HFFc6 (cell line): Measurements from ENCODE around the gene TSPOAP1. TPM values are rescaled to one million over a fixed set of nuclear protein-coding genes. Genes with fewer than 3 reads are reported as not detected.
A peak's percentile ranks its signal among the peaks of the same experiment; 100 is the strongest.

Source experiments
- DNase-seq: peaks from one replicate; pipeline ENCODE4 v3.0.0-alpha.2; 2018
- H3K27ac Mint-ChIP-seq: 2 replicates; pipeline ENCODE4 v1.8.0; 2020; ENCODE audit warnings: mild to moderate bottlenecking, mixed read lengths
- H3K27me3 Mint-ChIP-seq: 2 replicates; pipeline ENCODE4 v1.8.0; 2021; ENCODE audit warnings: mild to moderate bottlenecking, moderate library complexity, mixed read lengths; ENCODE audit not compliant: insufficient read depth
- H3K36me3 Mint-ChIP-seq: 2 replicates; pipeline ENCODE4 v1.8.0; 2021; ENCODE audit warnings: low read depth, mixed read lengths
- H3K4me1 Mint-ChIP-seq: 2 replicates; pipeline ENCODE4 v1.8.0; 2020; ENCODE audit warnings: low read depth, mixed read lengths
- H3K4me3 Mint-ChIP-seq: 2 replicates; pipeline ENCODE4 v1.8.0; 2020; ENCODE audit warnings: mild to moderate bottlenecking, moderate library complexity, mixed read lengths
- H3K9me3 Mint-ChIP-seq: 2 replicates; pipeline ENCODE4 v1.8.0; 2020; ENCODE audit warnings: mild to moderate bottlenecking, mixed read lengths
- CTCF ChIP-seq: fragments of 200-600 bp; sonication (generic); IDR thresholded peaks from 2 replicates; pipeline ENCODE4 v1.5.0; 2021; ENCODE audit warnings: antibody characterized with exemption, mild to moderate bottlenecking
- total RNA-seq, 6 experiments: library from RNA; stranded (reverse); fragmentation: NEBNext Ultra II Directional; extraction: Animal tissue kit (Norgen Biotek cat#: 25700); gene quantifications; 2 replicates in 1 of 6; 3 replicates in 5 of 6; pipeline ENCODE4 v1.2.3, GENCODE V29; 2021

TSPOAP1 gene
- total RNA-seq, 6 experiments from 2014 or later: 0.50 to 1.8 (median 1.3) TPM

DNA sequence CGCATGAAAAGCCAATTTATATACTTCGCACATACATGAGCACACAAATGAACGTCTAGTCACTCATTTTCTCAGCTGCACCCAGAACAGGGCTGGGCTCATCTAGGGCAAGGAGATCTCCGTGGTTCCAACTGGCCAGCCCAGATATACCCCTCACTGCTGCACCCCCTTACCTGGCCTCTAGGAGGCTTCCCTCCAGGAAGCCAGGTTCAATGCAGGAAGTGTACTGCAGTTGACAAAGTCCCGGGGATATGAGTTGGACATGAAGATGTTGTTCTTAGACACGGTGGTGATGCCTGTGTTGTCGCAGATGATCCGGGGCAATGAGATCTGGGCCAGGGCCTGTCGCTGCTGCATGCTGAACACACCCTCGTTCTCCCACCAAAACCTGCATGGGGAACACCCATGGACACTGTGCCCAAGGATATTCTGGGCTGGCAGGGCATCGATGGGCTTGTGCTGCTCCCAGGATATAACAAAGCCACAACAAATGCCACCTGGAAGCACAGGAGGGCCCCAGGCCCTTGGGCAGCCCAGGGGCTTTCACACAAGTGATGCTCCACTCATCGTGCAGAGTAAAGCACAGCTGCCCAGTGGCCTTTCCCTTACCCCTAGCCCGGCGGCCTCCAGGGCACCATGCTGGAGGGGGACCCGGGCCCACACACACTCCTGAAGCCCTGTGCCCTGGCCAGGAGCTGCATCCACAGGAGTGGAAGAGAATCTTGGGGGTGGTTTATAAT lies 57.9 kb downstream of the TSPOAP1 start:
- H3K4me1 Mint-ChIP-seq: no peaks in the 10 kb centered on the region
- H3K4me3 Mint-ChIP-seq: no peak overlapping the region
- peak; percentile 33 for TF ChIP-seq CTCF
- no peak for DNase-seq
- H3K9me3 Mint-ChIP-seq: no peaks in the 10 kb centered on the region
- peaks cover 29% of the 10 kb centered on the region for H3K27me3 Mint-ChIP-seq
- H3K27ac Mint-ChIP-seq: no peak overlapping the region
- H3K36me3 Mint-ChIP-seq: no peaks in the 10 kb centered on the region

DNA sequence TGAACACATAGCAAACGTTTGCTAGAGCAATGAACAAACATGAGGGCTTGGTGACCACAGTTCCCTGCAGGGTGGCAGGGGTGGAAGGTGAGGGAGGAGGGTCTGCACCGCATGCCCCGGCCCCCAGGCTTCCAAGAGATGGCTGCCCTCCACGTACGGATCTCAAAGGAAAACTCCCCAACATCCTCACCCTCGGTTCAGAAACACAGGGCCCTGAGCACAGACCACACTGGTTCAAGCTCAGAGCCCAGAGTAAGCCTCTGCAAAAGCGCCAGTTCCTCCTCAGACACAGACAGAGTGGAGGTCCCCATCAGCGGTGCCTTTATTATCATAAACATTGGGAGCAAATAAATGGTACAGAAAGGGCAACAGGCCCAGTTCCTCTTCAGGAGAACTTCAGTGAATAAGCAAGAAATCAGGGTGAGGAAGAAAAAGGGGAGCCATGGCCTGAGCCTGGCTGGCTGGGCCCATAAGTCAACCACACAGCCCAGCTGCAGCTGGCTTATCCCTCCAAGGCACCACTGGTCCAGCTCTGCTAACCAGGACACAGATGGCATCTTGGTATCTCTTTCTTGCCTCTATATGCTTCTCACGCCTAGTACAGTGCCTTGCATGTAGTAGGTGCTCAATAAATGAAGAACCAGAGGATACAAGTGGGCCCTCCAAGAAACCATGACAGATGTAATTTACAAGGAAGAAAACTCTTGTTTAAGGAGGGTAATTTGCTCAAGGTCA lies 58.9 kb downstream of the TSPOAP1 start:
- no peak for TF ChIP-seq CTCF
- H3K36me3 Mint-ChIP-seq: no peaks in the 10 kb centered on the region
- no peak for DNase-seq
- H3K27ac Mint-ChIP-seq: no peak overlapping the region
- peaks cover 28% of the 10 kb centered on the region for H3K27me3 Mint-ChIP-seq
- H3K4me3 Mint-ChIP-seq: no peak overlapping the region
- no peaks in the 10 kb centered on the region for H3K9me3 Mint-ChIP-seq
- no peaks in the 10 kb centered on the region for H3K4me1 Mint-ChIP-seq

DNA sequence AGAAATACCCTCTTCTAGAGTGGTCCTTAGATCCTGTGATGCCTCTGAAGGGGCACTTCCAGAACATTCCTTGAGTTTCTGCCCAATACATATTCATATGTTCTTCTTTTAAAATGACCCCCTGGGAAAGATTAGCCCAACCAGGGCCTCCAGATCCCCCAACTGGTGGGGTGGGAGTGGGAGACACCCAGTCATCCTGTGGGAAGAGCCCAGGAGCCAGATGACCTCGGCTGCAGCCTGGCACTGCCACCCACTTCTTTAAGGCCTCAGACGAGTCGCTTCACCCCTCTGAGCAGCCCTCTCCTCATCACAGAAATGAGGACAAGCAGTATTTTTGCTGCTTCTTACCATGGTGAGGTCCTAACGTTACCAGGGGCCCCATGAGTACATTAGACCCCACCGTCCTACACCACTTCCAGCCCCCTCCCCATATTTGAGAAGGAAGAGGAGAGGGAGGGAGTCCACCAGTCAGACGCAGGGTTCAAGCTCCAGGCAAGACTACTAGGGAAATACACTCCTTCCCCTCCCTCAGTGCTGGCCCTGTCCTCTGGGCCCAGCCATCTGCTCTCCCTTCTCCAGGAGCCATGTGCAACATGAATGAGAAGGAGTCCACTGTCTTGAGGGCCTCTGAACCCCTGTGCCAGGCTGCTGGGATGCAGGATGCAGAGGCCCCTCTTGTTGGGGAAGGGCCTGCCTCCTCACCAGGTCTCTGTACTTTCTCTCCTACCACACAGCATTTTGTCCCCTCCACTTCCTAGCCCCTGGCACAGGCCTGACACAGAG lies 59.6 kb downstream of the TSPOAP1 start:
- Mint-ChIP-seq H3K4me3 (no peak overlapping the region), H3K36me3 (no peaks in the 10 kb centered on the region), H3K4me1 (no peaks in the 10 kb centered on the region), H3K27ac (no peak overlapping the region), H3K9me3 (no peaks in the 10 kb centered on the region), H3K27me3 (peaks cover 32% of the 10 kb centered on the region)
- no peak for DNase-seq
- no peak for TF ChIP-seq CTCF

- H3K4me3 Mint-ChIP-seq: no peak overlapping the region
- TF ChIP-seq CTCF: no peak
- peaks cover 28% of the 10 kb centered on the region for H3K27me3 Mint-ChIP-seq
- H3K9me3 Mint-ChIP-seq: no peaks in the 10 kb centered on the region
- no peak for DNase-seq
- no peak overlapping the region for H3K27ac Mint-ChIP-seq
- no peaks in the 10 kb centered on the region for H3K36me3 Mint-ChIP-seq
- no peaks in the 10 kb centered on the region for H3K4me1 Mint-ChIP-seq
These were observed 60.3 kb downstream of the TSPOAP1 start for GRCh38 chr17:58268326-58268725.

DNA sequence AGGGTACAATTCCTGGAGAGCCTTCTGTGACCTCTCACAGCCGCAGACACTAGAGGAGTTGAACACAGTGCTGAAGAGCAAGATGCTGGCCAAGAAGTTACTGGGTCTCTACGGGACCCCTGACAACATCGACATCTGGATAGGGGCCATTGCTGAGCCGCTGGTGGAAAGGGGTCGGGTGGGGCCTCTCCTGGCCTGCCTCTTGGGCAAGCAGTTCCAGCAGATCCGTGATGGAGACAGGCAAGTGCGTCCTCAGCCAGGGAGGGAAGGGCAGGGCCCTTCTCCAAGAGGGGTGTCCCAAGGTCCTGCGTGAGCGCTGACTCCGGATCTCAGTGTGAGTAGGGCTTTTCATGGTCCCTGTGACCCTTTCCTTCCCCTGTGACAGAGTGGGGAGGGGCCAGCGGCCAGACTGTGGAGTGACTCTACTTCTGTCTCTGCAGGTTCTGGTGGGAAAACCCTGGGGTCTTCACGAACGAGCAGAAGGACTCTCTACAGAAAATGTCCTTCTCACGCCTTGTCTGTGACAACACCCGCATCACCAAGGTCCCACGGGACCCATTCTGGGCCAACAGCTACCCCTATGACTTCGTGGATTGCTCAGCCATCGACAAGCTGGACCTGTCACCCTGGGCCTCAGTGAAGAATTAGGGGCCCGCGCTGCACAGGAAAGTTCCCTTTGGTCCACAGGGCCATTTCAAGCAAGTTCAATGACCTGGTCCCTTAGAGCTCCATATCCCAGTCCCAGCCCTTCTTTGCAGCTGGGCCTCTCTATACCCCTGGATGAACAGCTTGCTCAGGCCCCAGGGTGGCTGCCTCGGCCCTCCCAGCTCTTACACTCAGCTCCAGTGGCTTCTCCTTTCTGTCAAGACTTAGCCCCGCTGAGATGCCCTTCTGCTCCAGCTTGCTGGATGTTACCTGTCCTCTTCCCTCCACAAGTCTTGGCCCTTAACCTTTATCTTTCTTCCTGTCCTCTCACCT lies 61.0 kb downstream of the TSPOAP1 start:
- Mint-ChIP-seq H3K4me1 (no peaks in the 10 kb centered on the region), H3K27me3 (peaks cover 33% of the 10 kb centered on the region), H3K4me3 (no peak overlapping the region), H3K36me3 (no peaks in the 10 kb centered on the region), H3K27ac (no peak overlapping the region), H3K9me3 (no peaks in the 10 kb centered on the region)
- no peak for DNase-seq
- no peak for TF ChIP-seq CTCF
